H9 (cell line): ENCODE measurements around the gene RPS19. TPM values are rescaled to one million over a fixed set of nuclear protein-coding genes. Genes with fewer than 3 reads are reported as not detected.

Source experiments
- DNase-seq: peaks from one replicate; pipeline ENCODE4 v3.0.0-alpha.2; 2017
- H2AFZ ChIP-seq: one replicate; pipeline ENCODE4 v1.6.1; 2013; ENCODE audit warnings: mild to moderate bottlenecking, low read length, control low read depth, moderate library complexity
- H2AK5ac ChIP-seq: 2 replicates; pipeline ENCODE4 v1.6.1; 2013; ENCODE audit warnings: low read length, control low read depth, mixed read lengths; ENCODE audit not compliant: insufficient read length
- H2BK120ac ChIP-seq: one replicate; pipeline ENCODE4 v1.6.1; 2013; ENCODE audit warnings: low read depth, mild to moderate bottlenecking, low read length, control low read depth, inconsistent platforms; ENCODE audit not compliant: poor library complexity, severe bottlenecking
- H2BK12ac ChIP-seq: 2 replicates; pipeline ENCODE4 v1.6.1; 2013; ENCODE audit warnings: low read length, control low read depth, mixed read lengths, low read depth; ENCODE audit not compliant: insufficient read length
- H2BK15ac ChIP-seq: 2 replicates; pipeline ENCODE4 v1.6.1; 2013; ENCODE audit warnings: low read depth, low read length, control low read depth
- H2BK20ac ChIP-seq: one replicate; pipeline ENCODE4 v1.6.1; 2013; ENCODE audit warnings: low read depth, mild to moderate bottlenecking, low read length, control low read depth, inconsistent platforms; ENCODE audit not compliant: poor library complexity, severe bottlenecking
- H2BK5ac ChIP-seq: 2 replicates; pipeline ENCODE4 v1.6.1; 2013; ENCODE audit warnings: low read length, control low read depth, mixed read lengths; ENCODE audit not compliant: insufficient read length
- H3K14ac ChIP-seq: 2 replicates; pipeline ENCODE4 v1.6.1; 2013; ENCODE audit warnings: low read length, control low read depth; ENCODE audit not compliant: insufficient read depth
- H3K18ac ChIP-seq: 2 replicates; pipeline ENCODE4 v1.6.1; 2013; ENCODE audit warnings: low read depth, mild to moderate bottlenecking, mixed read lengths, low read length, control low read depth; ENCODE audit not compliant: insufficient read length
- H3K23ac ChIP-seq: 2 replicates; pipeline ENCODE4 v1.6.1; 2013; ENCODE audit warnings: low read length, control low read depth, mixed read lengths, low read depth; ENCODE audit not compliant: insufficient read length
- H3K23me2 ChIP-seq: 2 replicates; pipeline ENCODE4 v1.6.1; 2013; ENCODE audit warnings: low read depth, mild to moderate bottlenecking, mixed read lengths, low read length, control low read depth; ENCODE audit not compliant: insufficient read length, poor library complexity, severe bottlenecking
- H3K27ac ChIP-seq: 2 replicates; pipeline ENCODE4 v1.5.1; 2013; ENCODE audit warnings: low read length, control low read depth, mixed read lengths, low read depth; ENCODE audit not compliant: insufficient read length
- H3K27me3 ChIP-seq: 2 replicates; pipeline ENCODE4 v1.6.1; 2013; ENCODE audit warnings: low read length, control low read depth, inconsistent platforms; ENCODE audit not compliant: insufficient read depth
- H3K4ac ChIP-seq: 2 replicates; pipeline ENCODE4 v1.6.1; 2013; ENCODE audit warnings: low read depth, mild to moderate bottlenecking, control low read depth, inconsistent platforms, low read length, moderate library complexity
- H3K4me1 ChIP-seq: 2 replicates; pipeline ENCODE4 v1.6.1; 2013; ENCODE audit warnings: low read length, control low read depth, inconsistent platforms; ENCODE audit not compliant: insufficient read depth
- H3K4me2 ChIP-seq: 2 replicates; pipeline ENCODE4 v1.6.1; 2013; ENCODE audit warnings: low read length, control low read depth, mixed read lengths; ENCODE audit not compliant: insufficient read length, insufficient read depth
- H3K56ac ChIP-seq: 2 replicates; pipeline ENCODE4 v1.6.1; 2013; ENCODE audit warnings: low read depth, mild to moderate bottlenecking, mixed read lengths, low read length, control low read depth; ENCODE audit not compliant: insufficient read length
- H3K79me1 ChIP-seq: 2 replicates; pipeline ENCODE4 v1.6.1; 2013; ENCODE audit warnings: low read depth, mild to moderate bottlenecking, moderate library complexity, low read length, control low read depth, inconsistent platforms; ENCODE audit not compliant: insufficient read depth, poor library complexity, severe bottlenecking
- H3K79me2 ChIP-seq: 2 replicates; pipeline ENCODE4 v1.6.1; 2013; ENCODE audit warnings: low read length, control low read depth, inconsistent platforms; ENCODE audit not compliant: insufficient read depth
- H3K9ac ChIP-seq: 2 replicates; pipeline ENCODE4 v1.6.1; 2013; ENCODE audit warnings: low read length, control low read depth, mixed read lengths; ENCODE audit not compliant: insufficient read length; ENCODE audit errors: extremely low read depth
- H3K9me3 ChIP-seq: one replicate; pipeline ENCODE4 v1.6.1; 2013; ENCODE audit warnings: low read depth, low read length, inconsistent platforms; ENCODE audit not compliant: control insufficient read depth
- H3T11ph ChIP-seq: one replicate; pipeline ENCODE4 v1.6.1; 2013; ENCODE audit warnings: mild to moderate bottlenecking, low read length, control low read depth, inconsistent platforms
- H4K20me1 ChIP-seq: one replicate; pipeline ENCODE4 v1.6.1; 2013; ENCODE audit not compliant: control insufficient read depth, insufficient read length, insufficient read depth
- H4K5ac ChIP-seq: 2 replicates; pipeline ENCODE4 v1.6.1; 2013; ENCODE audit warnings: low read depth, mild to moderate bottlenecking, mixed read lengths, low read length, control low read depth; ENCODE audit not compliant: insufficient read length
- H4K8ac ChIP-seq: replicated peaks from 2 replicates; pipeline ENCODE4 v1.6.1; 2013; ENCODE audit warnings: low read length, control low read depth, mixed read lengths, low read depth; ENCODE audit not compliant: insufficient read length
- H4K91ac ChIP-seq: 2 replicates; pipeline ENCODE4 v1.6.1; 2013; ENCODE audit warnings: low read depth, mild to moderate bottlenecking, moderate library complexity, mixed read lengths, low read length, control low read depth; ENCODE audit not compliant: insufficient read length
- H3K27ac Mint-ChIP-seq, 3 experiments: 2 replicates in 2 of 3; 3 replicates in 1 of 3; pipeline ENCODE4 v1.8.0; 2020 to 2021; ENCODE audit warnings: mixed read lengths in 3 of 3, mild to moderate bottlenecking in 1 of 3, moderate library complexity in 1 of 3
- H3K27me3 Mint-ChIP-seq: 2 replicates; pipeline ENCODE4 v1.8.0; 2021; ENCODE audit warnings: low read depth, mild to moderate bottlenecking, moderate library complexity, mixed read lengths
- H3K36me3 Mint-ChIP-seq, 3 experiments: 2 replicates in 2 of 3; 3 replicates in 1 of 3; pipeline ENCODE4 v1.8.0; 2020 to 2021; ENCODE audit warnings: low read depth in 3 of 3, mixed read lengths in 3 of 3; ENCODE audit not compliant: insufficient read depth in 1 of 3
- H3K4me1 Mint-ChIP-seq, 2 experiments: 2 replicates each; pipeline ENCODE4 v1.8.0; 2020; ENCODE audit warnings: mixed read lengths in 2 of 2
- H3K4me3 Mint-ChIP-seq, 2 experiments: 2 replicates in 1 of 2; 3 replicates in 1 of 2; pipeline ENCODE4 v1.8.0; 2020 to 2021; ENCODE audit warnings: mild to moderate bottlenecking in 2 of 2, mixed read lengths in 2 of 2, moderate library complexity in 1 of 2
- H3K9me3 Mint-ChIP-seq, 2 experiments: 2 replicates in 1 of 2; 3 replicates in 1 of 2; pipeline ENCODE4 v1.8.0; 2020; ENCODE audit warnings: mild to moderate bottlenecking in 2 of 2, mixed read lengths in 2 of 2, moderate library complexity in 1 of 2
- WGBS: extraction: QIAGEN DNeasy Blood & Tissue Kit; methylation state at CpG from one replicate; pipeline ENCODE4 v1.1.7; 2013; ENCODE audit warnings: missing lambda C conversion rate, low lambda C conversion rate, mixed read lengths; ENCODE audit not compliant: insufficient read length; ENCODE audit errors: extremely low coverage; 5-methylcytosine and 5-hydroxymethylcytosine counted together
- total RNA-seq: library from RNA; stranded (reverse); gene quantifications from 2 replicates; pipeline ENCODE4 v1.2.1, GENCODE V29; 2021
- TF ChIP-seq, protein P1 (sequence below): fragments of 200-600 bp; sonication (generic); conservative IDR thresholded peaks from 3 replicates; pipeline ENCODE4 v1.8.0; 2021; ENCODE audit warnings: antibody characterized with exemption, mild to moderate bottlenecking

Gene RPS19
- total RNA-seq, 1 experiment from 2014 or later = 3,024 TPM

DNA sequence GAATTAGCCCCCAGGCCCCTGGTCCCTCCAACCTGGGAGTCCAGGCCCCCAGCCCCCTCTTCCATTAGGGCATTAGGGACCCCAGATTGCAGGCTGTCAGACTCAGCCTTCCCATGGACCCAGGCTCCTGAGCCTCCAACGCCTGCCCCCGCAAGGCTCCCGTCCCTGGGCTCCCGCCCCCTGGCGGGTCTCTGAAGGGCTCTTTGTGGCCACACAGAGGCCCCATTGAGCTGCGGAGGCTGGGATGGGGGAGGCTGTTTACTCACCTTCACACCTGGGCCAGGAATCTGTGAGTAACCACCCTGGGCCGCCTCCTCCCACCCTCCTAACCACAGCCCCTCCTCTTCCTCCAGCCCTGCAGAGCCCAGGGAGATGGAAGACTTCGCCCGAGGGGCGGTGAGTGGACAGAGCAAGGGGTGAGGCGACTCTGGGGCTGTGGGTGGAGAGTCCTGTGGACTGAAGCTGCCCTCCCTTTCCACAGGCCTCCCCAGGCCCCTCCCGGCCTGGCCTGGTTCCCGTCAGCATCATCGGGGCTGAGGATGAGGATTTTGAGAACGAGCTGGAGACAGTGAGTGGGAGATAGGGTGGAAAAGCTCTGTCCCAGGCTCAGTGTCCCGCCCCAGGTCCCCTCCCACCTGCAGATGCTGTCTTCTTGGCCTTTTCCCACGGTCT is 27.8 kb downstream of the RPS19 start:
- Histone ChIP-seq H3K23me2 (peaks cover 13% of the 10 kb centered on the region), H3K4me1 (peaks cover 8% of the 10 kb centered on the region), H3K56ac (no peak overlapping the region), H3K79me1 (no peaks in the 10 kb centered on the region), H3K23ac (no peak overlapping the region), H4K91ac (no peak overlapping the region), H4K20me1 (no peaks in the 10 kb centered on the region), H2BK12ac (no peak overlapping the region), H3K18ac (no peak overlapping the region), H4K8ac (no peak overlapping the region), H3T11ph (no peak overlapping the region), H3K14ac (no peak overlapping the region), H3K27ac (no peak overlapping the region), H2BK120ac (no peak overlapping the region), H2BK15ac (no peak overlapping the region), H2BK5ac (no peak overlapping the region), H3K9ac (no peak overlapping the region), H3K4me2 (peak overlapping the region; percentile 26), H2AK5ac (no peak overlapping the region), H3K27me3 (no peaks in the 10 kb centered on the region), H3K9me3 (no peaks in the 10 kb centered on the region), H2BK20ac (no peak overlapping the region), H2AFZ (no peak overlapping the region), H3K4ac (no peak overlapping the region), H4K5ac (no peak overlapping the region), H3K79me2 (0 out of 2 replicates have a peak, but pooled peaks cover 2% of the 10 kb centered on the region)
- H3K9me3 Mint-ChIP-seq = no peaks in the 10 kb centered on the region; a peak in 1 of 5 replicates
- H3K4me1 Mint-ChIP-seq = peaks cover 21 to 39% of the 10 kb centered on the region in 2 experiments
- peak; percentile 92 for DNase-seq
- TF ChIP-seq, protein P1, sequence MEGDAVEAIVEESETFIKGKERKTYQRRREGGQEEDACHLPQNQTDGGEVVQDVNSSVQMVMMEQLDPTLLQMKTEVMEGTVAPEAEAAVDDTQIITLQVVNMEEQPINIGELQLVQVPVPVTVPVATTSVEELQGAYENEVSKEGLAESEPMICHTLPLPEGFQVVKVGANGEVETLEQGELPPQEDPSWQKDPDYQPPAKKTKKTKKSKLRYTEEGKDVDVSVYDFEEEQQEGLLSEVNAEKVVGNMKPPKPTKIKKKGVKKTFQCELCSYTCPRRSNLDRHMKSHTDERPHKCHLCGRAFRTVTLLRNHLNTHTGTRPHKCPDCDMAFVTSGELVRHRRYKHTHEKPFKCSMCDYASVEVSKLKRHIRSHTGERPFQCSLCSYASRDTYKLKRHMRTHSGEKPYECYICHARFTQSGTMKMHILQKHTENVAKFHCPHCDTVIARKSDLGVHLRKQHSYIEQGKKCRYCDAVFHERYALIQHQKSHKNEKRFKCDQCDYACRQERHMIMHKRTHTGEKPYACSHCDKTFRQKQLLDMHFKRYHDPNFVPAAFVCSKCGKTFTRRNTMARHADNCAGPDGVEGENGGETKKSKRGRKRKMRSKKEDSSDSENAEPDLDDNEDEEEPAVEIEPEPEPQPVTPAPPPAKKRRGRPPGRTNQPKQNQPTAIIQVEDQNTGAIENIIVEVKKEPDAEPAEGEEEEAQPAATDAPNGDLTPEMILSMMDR = peak; percentile 51; the same call in 2 of the 3 replicates
- no CpG with 5 or more reads among the region's 17 CpGs for WGBS
- peak overlapping the region; percentile 39 to 42 (median 41); a peak in 5 of 7 replicates for H3K27ac Mint-ChIP-seq
- H3K36me3 Mint-ChIP-seq = peaks cover 0 to 17% (median 4%) of the 10 kb centered on the region in 3 experiments; a peak in 4 of 7 replicates
- H3K27me3 Mint-ChIP-seq = peaks cover 7% of the 10 kb centered on the region
- peak overlapping the region in 1 of 2 experiments; percentile 12; a peak in 2 of 5 replicates for H3K4me3 Mint-ChIP-seq
